HepG2 (cell line): Measurements from ENCODE around the gene LIN28A. TPM values are rescaled to one million over a fixed set of nuclear protein-coding genes. Genes with fewer than 3 reads are reported as not detected.

Experiments
- ATAC-seq: fragments of 200-7000 bp; cut with Tn5 transposase; 3 replicates; pipeline ENCODE4 v1.9.1; 2020; ENCODE audit warnings: mild to moderate bottlenecking, moderate library complexity
- BruUV-seq: library from RNA; stranded (reverse); fragments of 400-500 nt; replicated peaks from 2 replicates; lab custom pipeline; 2021; lab: Mats Ljungman, UMichigan
- CTCF ChIA-PET: fragments of 300-600 bp; formaldehyde crosslinking; extraction: SDS; loops from one replicate; lab custom pipeline; 2021; ENCODE audit warnings: low total read pairs, inconsistent platforms, low intra/inter-chr PET ratio; lab: Yijun Ruan, JAX
- POLR2A ChIA-PET: fragments of 350-600 bp; sonication (Branson Sonifier 250); formaldehyde crosslinking; loops from one replicate; lab custom pipeline; 2020; ENCODE audit warnings: antibody characterized with exemption, inconsistent platforms; lab: Yijun Ruan, JAX
- DNase-seq: peaks from one replicate; pipeline ENCODE4 v3.0.0-alpha.2; 2015; ENCODE audit warnings: low spot score
- FAIRE-seq: peaks from 3 replicates; lab custom pipeline; 2011; peaks lifted over from hg19 to GRCh38; lab: Jason Lieb, UNC
- H2AFZ ChIP-seq: one replicate; pipeline ENCODE4 v1.6.1; 2011; ENCODE audit warnings: low read length, inconsistent platforms
- H3K27ac ChIP-seq: fragments of 300-600 bp; 3 replicates; pipeline ENCODE4 v1.8.0; 2011; ENCODE audit warnings: mixed run types, mild to moderate bottlenecking, mixed read lengths, low read length, inconsistent platforms; ENCODE audit not compliant: insufficient read depth; ENCODE audit errors: extremely low read length
- H3K27me3 ChIP-seq, 2 experiments: fragments of 200-600 bp in 1 of 2; 2 replicates in 1 of 2; 3 replicates in 1 of 2; pipeline versions ENCODE4 v1.6.0 to v1.8.0; 2011; ENCODE audit warnings: low read length in 2 of 2, mild to moderate bottlenecking in 2 of 2, moderate library complexity in 2 of 2, inconsistent platforms in 1 of 2; ENCODE audit not compliant: insufficient read depth in 2 of 2, control insufficient read depth in 1 of 2
- H3K36me3 ChIP-seq, 2 experiments: fragments of 200-600 bp in 1 of 2; replicated peaks in 1 of 2; 2 replicates in 1 of 2; 3 replicates in 1 of 2; pipeline versions ENCODE4 v1.5.1 to v1.8.0; 2011; ENCODE audit warnings: low read length in 2 of 2, inconsistent platforms in 1 of 2; ENCODE audit not compliant: insufficient read depth in 2 of 2, control insufficient read depth in 1 of 2
- H3K4me1 ChIP-seq: 2 replicates; pipeline ENCODE4 v1.5.1; 2012; ENCODE audit warnings: low read length, inconsistent platforms; ENCODE audit not compliant: insufficient read depth
- H3K4me2 ChIP-seq: 2 replicates; pipeline ENCODE4 v1.6.0; 2011; ENCODE audit warnings: low read depth, low read length, inconsistent platforms
- H3K4me3 ChIP-seq, 3 experiments: fragments of 200-600 bp in 1 of 3; sonication (generic), shearing (Covaris generic) in 1 of 3; replicated peaks in 1 of 3; 2 replicates each; pipeline ENCODE4 v1.5.1; 2011 to 2016; ENCODE audit warnings: low read length in 3 of 3, inconsistent platforms in 2 of 3, low read depth in 2 of 3, mild to moderate bottlenecking in 2 of 3, control low read depth in 1 of 3, mixed read lengths in 1 of 3; ENCODE audit not compliant: insufficient read depth in 1 of 3
- H3K79me2 ChIP-seq: one replicate; pipeline ENCODE4 v1.6.1; 2011; ENCODE audit warnings: low read length, inconsistent platforms; ENCODE audit not compliant: insufficient read depth
- H3K9ac ChIP-seq: 2 replicates; pipeline ENCODE4 v1.6.0; 2011; ENCODE audit warnings: mild to moderate bottlenecking, low read depth, low read length, inconsistent platforms; ENCODE audit not compliant: insufficient read depth
- H3K9me3 ChIP-seq: 2 replicates; pipeline ENCODE4 v1.5.1; 2012; ENCODE audit warnings: mild to moderate bottlenecking, low read length
- H4K20me1 ChIP-seq: 2 replicates; pipeline ENCODE4 v1.6.0; 2011; ENCODE audit warnings: inconsistent platforms, mild to moderate bottlenecking, low read length, moderate library complexity; ENCODE audit not compliant: insufficient read depth
- AKAP8 ChIP-seq: sonication (generic); formaldehyde crosslinking; IDR thresholded peaks from 2 replicates; pipeline ENCODE4 v1.5.1; 2020; ENCODE audit warnings: mild to moderate bottlenecking, missing genetic modification reagents
- BATF2 ChIP-seq: sonication (generic); formaldehyde crosslinking; IDR thresholded peaks from 2 replicates; pipeline ENCODE4 v1.8.0; 2022; ENCODE audit warnings: mild to moderate bottlenecking, missing genetic modification reagents, moderate library complexity
- DZIP1 ChIP-seq: sonication (generic); formaldehyde crosslinking; IDR thresholded peaks from 2 replicates; pipeline ENCODE4 v1.5.0; 2020; ENCODE audit warnings: mild to moderate bottlenecking, missing genetic modification reagents
- ELF4 ChIP-seq: sonication (generic); formaldehyde crosslinking; IDR thresholded peaks from 2 replicates; pipeline ENCODE4 v1.5.0; 2020; ENCODE audit warnings: missing genetic modification reagents, mild to moderate bottlenecking, moderate library complexity, borderline replicate concordance
- HNRNPL ChIP-seq: fragments of 200-400 bp; formaldehyde crosslinking; IDR thresholded peaks from 2 replicates; pipeline ENCODE4 v1.6.1; 2017; ENCODE audit warnings: mild to moderate bottlenecking, low read depth, low read length
- KIAA2018 ChIP-seq: sonication (generic); formaldehyde crosslinking; IDR thresholded peaks from 2 replicates; pipeline ENCODE4 v1.5.0; 2020; ENCODE audit warnings: mild to moderate bottlenecking, missing genetic modification reagents, borderline replicate concordance
- LBX2 ChIP-seq: sonication (generic); formaldehyde crosslinking; IDR thresholded peaks from 2 replicates; pipeline ENCODE4 v1.5.0; 2020; ENCODE audit warnings: missing genetic modification reagents, mild to moderate bottlenecking, borderline replicate concordance
- NFKB2 ChIP-seq: sonication (generic); formaldehyde crosslinking; IDR thresholded peaks from 2 replicates; pipeline ENCODE4 v1.4.0; 2020; ENCODE audit warnings: missing genetic modification reagents, borderline replicate concordance
- REXO4 ChIP-seq: sonication (generic); formaldehyde crosslinking; IDR thresholded peaks from 2 replicates; pipeline ENCODE4 v1.8.0; 2022; ENCODE audit warnings: missing genetic modification reagents, mild to moderate bottlenecking, borderline replicate concordance
- TFE3 ChIP-seq: IDR thresholded peaks from 2 replicates; pipeline ENCODE4 v1.6.1; 2016
- ZNF891 ChIP-seq: sonication (generic); formaldehyde crosslinking; IDR thresholded peaks from 2 replicates; pipeline ENCODE4 v1.5.0; 2020; ENCODE audit warnings: mild to moderate bottlenecking, missing genetic modification reagents
- WGBS: methylation state at CpG from one replicate; pipeline ENCODE4 v1.1.6; 2017; ENCODE audit warnings: low lambda C conversion rate; 5-methylcytosine and 5-hydroxymethylcytosine counted together
- in situ Hi-C: cut with HindIII; loops from 2 replicates; pipeline ENCODE4 v1.10.0; 2017; ENCODE audit warnings: low pct_unique_long_range_greater_than_20kb; ENCODE audit not compliant: extremely low pct_ligation_motif_present
- intact Hi-C: fragments of 100-400 bp; cut with micrococcal nuclease; formaldehyde crosslinking; loops from one replicate; pipeline ENCODE4 v1.10.0; 2022; ENCODE audit not compliant: unreplicated experiment
- polyA plus RNA-seq, 8 experiments: library from polyadenylated mRNA; depleted of rRNA in 3 of 8; stranded (reverse) in 7 of 8; unstranded in 1 of 8; fragments of >200 nt; fragmentation: Illumina TruSeq in 4 of 8; extraction: Trizol in 4 of 8; gene quantifications; 2 replicates each; pipeline versions ENCODE4 v1.2.1 to v1.2.3, GENCODE V29; 2011 to 2016; ENCODE audit warnings: low read depth in 4 of 8, missing spikeins in 1 of 8, mixed read lengths in 1 of 8; ENCODE audit not compliant: insufficient read depth in 1 of 8
- total RNA-seq, 5 experiments: library from RNA; depleted of rRNA; stranded (reverse); fragments of >200 nt; fragmentation: Illumina TruSeq; extraction: Trizol; gene quantifications; 2 replicates each; pipeline ENCODE4 v1.2.3, GENCODE V29; 2016; ENCODE audit warnings: low read depth in 1 of 5

Gene LIN28A
- total and polyA plus RNA-seq, 2 of the 13 experiments (the other 11 are each of a cell fraction or from before 2014, with no cell fraction given): not detected

GRCh38 chr1:26376050-26376449 lies 34.6 kb upstream of the LIN28A start:
- in situ Hi-C loops (no loop called here), intact Hi-C loops (no loop called here)
- TF ChIP-seq ZNF891 (CRISPR knock-in tag): no peak
- no peak for TF ChIP-seq KIAA2018 (CRISPR knock-in tag)
- no peak for TF ChIP-seq REXO4
- TF ChIP-seq LBX2 (CRISPR knock-in tag): no peak
- TF ChIP-seq NFKB2: no peak
- no peak for TF ChIP-seq ELF4
- TF ChIP-seq BATF2 (CRISPR knock-in tag): no peak
- TF ChIP-seq DZIP1: no peak
- TF ChIP-seq TFE3 (CRISPR knock-in tag): no peak
- TF ChIP-seq AKAP8 (CRISPR knock-in tag): no peak
- no peak for TF ChIP-seq HNRNPL

More at GRCh38 chr1:26376050-26376449, 34.6 kb upstream of the LIN28A start:
- BruUV-seq: no TSS peak
- Histone ChIP-seq H3K4me2 (no peak overlapping the region), H3K36me3 (no peaks in the 10 kb centered on the region), H3K4me1 (no peaks in the 10 kb centered on the region), H3K9ac (no peak overlapping the region), H3K9me3 (no peaks in the 10 kb centered on the region), H3K4me3 (no peak overlapping the region), H2AFZ (no peak overlapping the region), H3K27ac (no peak overlapping the region), H3K79me2 (no peaks in the 10 kb centered on the region), H4K20me1 (no peaks in the 10 kb centered on the region), H3K27me3 (peaks cover 2% of the 10 kb centered on the region in 2 experiments; a peak in 2 of 5 replicates)
- ChIA-PET CTCF (no interaction called here), POLR2A (no interaction called here)
- 69% methylated on average over 4 of the region's 4 CpGs for WGBS
- DNase-seq (no peak), FAIRE-seq (no peak), ATAC-seq (no peak)
